NCI-H82 treated with DMSO at 0.1 percent for 48 hours (cell line): ENCODE results near the gene SRRD.

Source experiments
- DNase-seq: peaks from one replicate; lab custom pipeline; 2025; ENCODE audit not compliant: unreplicated experiment; lab: John Stamatoyannopoulos, UW

Gene SRRD

DNA sequence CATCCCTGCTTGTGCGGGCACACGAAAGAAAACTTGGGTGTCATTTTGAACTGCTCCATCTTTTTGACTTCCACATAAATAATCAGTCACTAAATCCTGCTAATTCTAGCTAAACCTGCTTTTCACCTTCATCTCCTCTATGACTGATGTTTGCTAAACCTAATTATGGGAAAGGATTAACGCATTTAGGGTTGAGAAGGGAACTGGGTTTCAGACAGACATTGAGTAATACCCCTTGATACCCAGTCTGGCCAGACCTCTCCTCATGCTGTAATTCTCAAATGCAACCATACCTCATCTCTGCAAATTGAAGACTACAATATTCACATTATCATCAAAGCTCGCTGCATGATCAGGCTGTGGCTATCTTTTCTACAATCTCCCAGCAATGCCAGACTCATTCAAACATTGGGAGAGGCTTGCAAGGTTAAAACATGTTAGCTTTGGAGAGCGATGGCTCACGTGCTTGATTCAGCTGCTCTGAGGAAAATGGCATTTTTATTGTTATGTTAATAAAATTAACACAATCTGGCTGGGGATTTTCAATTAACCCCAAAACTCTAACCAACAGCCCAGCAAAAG lies 2.5 kb upstream of the SRRD start:
- peak; percentile 58 for DNase-seq

DNA sequence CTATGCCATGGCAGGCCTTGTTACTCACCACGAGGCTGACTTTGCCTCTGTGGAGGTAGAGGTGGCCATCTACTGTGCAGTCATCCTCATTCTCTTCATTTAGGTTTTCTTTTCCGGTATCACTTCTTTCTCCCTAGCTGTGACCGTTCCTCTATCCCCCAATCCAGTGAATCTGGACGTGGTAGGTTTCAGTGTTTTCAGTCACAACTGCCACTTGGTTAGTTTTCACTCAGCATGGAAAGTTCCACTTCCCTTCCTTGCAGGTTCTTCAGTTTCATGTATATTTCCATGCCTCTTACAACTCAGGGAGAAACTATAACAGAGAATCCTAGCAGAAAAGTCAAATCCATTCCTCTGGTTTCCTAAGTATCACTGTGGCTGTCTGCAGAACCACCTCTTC lies 2.0 kb upstream of the SRRD start:
- DNase-seq, result no peak

DNA sequence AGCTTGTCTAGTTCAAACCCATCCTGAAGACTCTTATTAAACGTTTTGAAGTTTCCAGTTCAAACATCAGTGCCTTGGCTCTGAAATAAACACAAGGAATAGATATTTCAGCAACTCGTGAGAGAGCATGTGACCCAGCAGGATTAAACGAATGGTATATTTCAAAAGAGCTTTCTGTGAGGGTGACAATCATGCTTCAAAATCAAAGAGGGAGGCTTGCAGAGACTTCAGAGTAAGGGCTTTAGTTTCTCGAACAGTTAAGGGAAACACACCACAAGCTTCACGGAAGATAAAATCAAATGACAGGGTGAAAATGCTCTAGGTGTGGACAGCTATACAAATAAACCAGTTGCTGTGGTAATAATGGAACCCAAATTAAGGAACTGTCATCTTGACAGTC lies 1.5 kb upstream of the SRRD start:
- no peak for DNase-seq

GRCh38 chr22:26483043-26483438 lies 636 bp upstream of the SRRD start:
- DNase-seq, result no peak

- DNase-seq, result no peak
Observed at GRCh38 chr22:26484360-26484706, 656 bp downstream of the SRRD start.

DNA sequence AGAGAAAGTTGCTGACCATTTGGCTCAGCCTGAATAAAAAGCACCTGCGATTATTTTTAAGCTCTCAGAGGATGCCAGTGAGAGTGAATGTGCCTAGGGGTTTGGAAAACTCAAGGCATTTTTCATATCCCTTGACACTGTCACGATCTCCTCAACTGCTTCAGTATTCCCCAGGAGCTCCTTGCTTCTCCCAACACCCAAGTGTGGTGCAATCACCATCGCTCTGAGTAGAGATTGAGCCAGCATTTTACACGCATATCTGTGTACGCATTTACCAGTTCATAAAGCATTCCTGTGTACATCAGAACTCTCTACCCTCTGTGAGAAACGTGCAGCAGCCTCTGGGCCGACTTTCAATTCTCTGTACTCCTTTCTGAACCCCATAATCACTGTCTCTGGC lies 1.3 kb downstream of the SRRD start:
- DNase-seq, result no peak

DNA sequence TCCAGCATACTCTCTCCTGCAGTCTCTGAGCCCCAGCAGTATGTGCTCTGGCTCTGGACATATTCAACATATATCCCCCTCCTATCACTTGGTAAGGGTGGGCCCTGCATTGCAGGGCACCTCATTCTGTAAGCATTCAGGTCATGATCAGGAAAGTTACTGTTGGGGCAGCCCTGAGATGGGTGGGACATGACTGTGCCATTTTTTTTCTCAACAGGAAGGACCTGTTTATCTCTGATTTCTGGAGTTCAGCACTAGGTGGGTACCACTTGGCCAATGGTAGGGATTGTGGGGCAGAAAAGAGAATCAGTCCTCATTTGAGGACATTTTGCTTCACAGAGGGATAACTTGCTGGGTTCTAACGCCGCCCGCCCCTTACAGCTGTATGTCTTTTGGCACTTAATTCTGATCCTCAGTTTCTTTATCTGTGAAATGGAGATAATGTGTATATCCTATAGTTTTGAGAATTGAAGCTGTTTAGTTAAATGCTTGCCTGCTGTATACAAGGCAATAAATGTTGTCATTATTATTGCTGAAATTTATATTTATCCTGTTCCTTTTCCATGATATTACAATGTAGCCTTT lies 2.2 kb downstream of the SRRD start:
- no peak for DNase-seq

DNA sequence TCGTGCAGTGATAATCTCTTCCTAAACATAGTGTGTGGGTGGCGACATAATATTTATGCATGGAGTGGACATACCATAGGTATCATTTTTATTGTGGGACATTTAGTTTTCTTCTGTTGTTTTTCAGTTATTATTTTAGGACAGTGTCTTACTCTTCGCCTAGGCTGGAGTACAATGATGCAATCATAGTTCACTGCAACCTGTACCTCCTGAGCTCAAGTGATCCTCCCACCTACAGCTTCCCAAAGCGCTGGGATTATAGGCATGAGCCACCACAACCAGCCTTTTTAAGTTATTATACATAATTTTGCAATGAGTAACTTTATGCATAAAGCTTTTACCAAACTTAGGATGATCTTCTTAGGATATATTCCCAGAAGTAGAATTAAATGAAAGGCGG lies 2.7 kb downstream of the SRRD start:
- DNase-seq, result no peak

GRCh38 chr22:26487996-26488395 lies 4.3 kb downstream of the SRRD start:
- DNase-seq, result no peak

DNA sequence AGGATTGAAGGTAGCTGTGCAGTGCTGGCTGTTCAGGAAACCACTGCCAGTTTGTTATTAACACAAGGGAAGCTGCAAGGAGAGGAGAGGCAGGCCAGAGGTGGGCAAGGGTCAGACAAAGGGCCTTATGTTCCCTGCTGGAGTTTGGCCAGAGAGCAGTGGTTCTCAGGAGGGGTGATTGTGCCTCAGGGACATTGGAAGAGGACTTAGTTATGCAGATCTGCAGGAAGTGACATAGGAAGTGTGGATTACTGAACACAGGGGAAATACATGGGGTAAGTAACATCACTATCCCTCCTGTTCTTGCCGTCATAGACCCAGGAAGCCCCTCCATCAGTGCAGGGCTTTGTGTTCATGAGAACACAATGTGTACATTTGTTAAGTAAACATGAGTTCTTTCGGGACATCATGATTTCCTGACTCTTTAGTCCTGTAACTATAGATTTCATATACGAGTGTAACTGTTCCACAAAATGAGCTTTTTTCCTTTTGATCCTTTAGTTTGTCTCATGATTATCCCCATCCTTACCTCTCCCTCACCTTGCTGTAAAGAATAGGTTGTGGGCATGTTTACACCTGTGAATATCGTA lies 5.9 kb downstream of the SRRD start:
- no peak for DNase-seq

GRCh38 chr22:26492220-26492619 lies 8.5 kb downstream of the SRRD start:
- no peak for DNase-seq

DNA sequence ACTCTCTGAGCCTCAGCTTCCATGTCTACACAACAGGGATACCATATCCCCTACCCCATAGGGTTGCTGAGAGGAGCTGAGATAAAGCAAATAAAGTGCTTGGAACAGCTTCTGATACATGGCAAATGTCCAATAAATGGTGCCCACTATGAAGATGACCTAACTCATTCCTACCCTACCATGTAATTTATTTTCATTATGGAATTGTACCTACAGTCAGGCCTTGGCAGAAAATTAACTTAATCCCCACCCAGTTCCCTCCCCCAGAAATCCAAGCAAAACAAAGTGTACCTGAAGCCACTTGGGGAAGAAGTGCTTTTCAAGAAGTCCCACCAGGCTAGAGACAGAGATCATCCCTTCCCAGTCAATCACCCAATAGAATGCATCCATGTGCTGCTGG lies 10.8 kb downstream of the SRRD start:
- no peak for DNase-seq

GRCh38 chr22:26496456-26496855 lies 12.8 kb downstream of the SRRD start:
- DNase-seq, result no peak

- no peak for DNase-seq
Observed at GRCh38 chr22:26499188-26499703, 15.6 kb downstream of the SRRD start.

DNA sequence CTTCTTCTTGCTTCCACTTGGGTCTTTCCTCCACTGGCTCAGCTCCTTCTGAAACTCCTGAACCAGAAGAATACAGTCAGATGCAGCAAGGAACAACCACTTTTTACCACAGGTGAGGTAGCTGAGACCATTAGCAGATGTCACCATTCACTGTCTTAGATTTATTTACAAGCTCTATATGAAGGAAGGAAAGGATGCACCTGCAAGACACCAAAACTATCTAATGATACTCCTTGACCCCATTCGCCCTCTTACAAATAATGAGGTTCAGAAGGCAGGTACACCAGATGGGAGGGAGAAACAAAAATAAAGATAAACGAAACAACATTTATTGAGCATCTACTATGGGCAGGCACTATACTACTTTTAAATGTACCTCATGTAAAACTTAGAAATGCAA lies 18.3 kb downstream of the SRRD start:
- DNase-seq, result no peak

DNA sequence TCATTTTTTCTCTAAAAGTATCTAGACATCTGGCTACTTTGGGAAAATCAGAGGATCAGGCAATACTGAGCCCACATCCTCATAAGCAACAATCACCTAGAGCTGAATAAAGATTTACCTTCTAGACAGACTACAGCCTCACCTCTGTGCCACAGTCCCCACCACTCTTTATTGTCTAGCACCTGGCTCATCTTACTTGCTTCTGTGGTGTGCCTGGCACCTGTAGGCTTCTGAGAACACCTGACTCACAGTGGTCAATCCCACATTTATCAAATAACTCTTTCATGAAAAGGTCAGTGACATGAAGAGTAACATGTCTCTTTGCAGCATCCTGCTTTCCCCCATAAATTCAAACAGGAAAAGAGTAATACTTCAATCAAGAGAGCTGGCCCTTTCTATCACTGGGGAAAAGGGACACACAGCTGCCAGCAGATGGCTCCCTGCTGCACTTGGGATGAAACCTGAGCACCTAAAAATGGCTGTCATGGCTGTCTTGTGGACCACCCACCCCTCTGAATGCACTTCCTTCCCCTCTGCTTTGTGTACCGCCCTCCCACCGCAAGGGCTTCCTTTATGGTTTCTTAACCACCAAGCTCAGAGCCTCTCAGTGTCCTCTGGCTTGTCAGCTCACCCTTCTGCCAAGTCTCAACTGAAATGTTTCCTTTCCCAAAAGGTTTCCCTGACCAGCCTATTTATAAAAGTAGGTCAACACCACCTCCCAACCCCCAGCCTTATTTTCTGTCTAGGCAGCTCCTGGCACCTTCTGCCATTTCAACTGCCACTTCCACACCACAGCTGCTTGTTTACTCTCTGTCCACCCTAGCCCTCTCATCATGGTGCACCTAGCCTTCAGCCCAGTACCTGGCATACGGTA lies 19.2 kb downstream of the SRRD start:
- no peak for DNase-seq

DNA sequence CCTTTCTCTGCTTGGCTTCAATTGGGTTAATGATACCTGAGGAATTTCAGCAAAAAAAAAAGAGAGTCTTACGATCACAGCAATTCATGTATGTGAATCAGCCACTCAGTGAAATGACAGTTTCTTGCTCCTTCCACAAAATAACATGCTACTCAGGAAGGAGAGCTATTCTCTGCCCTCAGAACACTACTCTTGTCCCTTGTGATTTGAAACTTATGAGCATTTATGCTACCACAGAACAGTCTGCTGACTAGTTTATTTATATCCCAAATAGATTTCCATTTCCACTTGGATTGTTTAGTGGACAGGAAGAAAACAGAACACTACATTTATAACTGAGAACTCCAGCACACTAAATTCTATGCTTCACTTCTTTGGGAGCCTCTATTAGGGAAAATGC lies 20.1 kb downstream of the SRRD start:
- DNase-seq, result no peak

DNA sequence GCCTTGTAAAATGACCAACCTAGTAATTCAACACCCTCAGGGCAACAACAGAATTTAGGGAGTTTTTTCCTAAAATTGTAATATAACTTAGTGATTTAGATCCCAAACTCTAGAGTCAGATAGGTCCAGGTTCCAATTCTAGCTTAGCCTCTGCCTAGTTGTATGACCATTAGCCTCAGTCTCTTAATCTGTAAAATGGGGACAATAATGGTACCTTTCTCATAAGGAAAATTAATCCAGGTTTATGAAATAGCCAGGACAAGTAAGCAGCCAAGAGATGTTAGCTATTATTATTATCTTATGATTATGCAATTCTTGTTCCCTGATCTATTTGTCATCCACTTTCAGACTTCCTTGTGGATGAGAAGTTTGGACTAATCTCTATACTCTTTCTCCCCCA lies 24.5 kb downstream of the SRRD start:
- no peak for DNase-seq

DNA sequence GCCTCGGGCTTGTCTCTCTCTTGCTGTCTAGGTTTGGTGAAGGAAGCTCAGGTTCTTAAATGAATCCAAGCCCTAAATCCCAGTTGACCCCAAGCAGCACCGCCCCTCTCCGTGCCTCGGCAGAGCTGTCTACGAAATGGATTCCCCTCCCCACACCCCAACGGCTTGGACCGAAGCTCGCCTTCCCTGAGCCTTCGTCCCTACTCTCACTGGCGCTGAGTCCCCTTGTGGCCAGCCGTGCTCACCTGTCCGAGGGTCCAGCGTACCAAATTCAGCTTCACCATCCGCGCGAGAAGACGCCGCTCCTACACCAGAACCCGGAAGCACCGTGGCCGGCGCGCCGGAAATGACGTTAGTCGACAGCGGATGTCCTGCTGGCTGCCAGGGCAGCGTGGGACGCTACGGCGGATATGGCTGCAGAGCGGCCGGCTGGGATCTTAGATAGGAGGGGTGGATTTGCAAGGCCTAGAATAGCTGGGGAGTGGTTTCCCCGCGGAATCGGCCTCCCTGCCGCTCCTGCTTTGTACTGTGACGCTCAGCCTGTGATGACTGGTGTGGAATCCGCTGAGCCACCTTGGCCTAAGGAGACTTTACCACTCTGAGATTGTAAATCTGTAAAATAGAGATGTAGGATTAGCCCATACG lies 28.6 kb downstream of the SRRD start, which contains the start of gene TFIP11:
TFIP11 (minus strand) TSS at position 325 of the 645 bp plus-strand sequence. CDS start 2,201 bp downstream, outside the sequence.
- DNase-seq, result peak; percentile 50

DNA sequence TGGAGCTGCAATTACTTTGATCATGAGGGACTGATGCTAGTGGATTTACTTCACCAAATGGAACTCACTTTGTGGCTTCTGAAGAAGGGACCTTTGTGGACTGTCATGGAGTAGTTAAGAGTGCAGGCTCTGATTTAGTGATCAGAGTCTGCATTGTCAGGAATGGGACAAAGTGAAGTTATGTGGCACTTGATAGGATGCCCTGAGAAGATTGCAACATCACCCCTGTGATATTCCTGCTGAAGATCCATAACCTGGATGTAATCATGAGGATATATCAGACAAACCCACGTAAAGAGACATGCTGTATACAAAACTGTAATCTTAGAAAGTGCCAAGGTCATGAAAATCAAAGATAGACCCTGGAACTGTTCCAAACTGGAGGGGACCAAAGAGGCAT lies 30.2 kb downstream of the SRRD start:
- no peak for DNase-seq

DNA sequence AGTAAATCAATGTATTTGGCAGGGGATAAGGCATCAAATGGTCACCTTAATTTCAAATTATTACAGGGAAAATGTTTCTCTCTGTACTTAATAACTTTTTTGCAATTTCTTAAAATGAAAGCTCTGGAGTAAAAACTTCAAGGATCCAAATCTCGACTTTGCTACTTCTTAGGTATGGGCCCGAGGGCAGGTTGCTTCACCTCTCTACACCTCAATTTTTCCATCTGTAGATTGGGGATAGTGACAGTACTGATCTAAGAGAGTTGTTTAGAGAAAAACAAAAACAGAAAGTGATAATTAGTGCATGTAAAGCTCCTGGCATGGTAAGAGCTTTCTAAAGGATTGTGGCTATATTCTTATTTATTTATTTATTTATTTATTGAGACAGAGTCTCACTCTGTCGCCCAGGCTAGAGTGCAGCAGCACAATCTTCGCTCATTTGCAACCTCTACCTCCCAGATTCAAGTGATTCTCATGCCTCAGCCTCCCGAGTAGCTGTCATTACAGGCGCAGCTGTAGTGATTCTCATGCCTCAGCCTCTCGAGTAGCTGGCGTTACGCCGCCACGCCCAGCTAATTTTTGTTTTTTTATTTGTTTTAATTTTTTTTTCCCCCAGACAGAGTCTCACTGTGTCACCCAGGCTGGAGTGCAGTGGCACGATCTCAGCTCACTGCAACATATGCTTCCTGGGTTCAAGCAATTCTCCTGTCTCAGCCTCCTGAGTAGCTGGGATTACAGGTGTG lies 30.9 kb downstream of the SRRD start:
- DNase-seq, result no peak
